ENCODE data around the gene MAP3K21. TPM values are rescaled to one million over a fixed set of nuclear protein-coding genes. Genes with fewer than 3 reads are reported as not detected.

Gene MAP3K21
- total RNA-seq, 1 donor from 2014 or later, result 0.22 TPM

DNA sequence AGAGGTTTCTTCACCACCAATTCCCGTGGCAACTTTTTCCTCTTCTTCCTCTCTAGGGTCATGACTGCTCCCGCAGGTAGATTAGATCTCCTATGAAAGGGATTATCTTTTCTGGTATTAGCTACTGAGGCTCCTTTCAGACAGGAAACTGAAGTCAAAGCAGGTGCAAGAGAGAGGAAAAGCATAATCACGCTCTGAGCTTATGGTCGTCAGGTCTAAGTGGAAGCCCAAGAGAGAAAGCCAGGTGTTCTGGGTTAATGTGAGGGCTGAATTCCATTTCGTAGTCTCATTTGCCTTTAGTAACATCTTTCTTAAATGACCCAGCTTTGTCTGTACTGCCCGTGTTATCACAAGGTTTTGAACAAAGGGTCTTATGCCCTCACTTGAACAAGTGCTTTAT, 8.3 kb upstream of the MAP3K21 start:
- intact Hi-C loops (cut with DNase I), result no loop called here
- DNase-seq (no peak), ATAC-seq (ENCODE audit: poor library complexity) (no peak)

DNA sequence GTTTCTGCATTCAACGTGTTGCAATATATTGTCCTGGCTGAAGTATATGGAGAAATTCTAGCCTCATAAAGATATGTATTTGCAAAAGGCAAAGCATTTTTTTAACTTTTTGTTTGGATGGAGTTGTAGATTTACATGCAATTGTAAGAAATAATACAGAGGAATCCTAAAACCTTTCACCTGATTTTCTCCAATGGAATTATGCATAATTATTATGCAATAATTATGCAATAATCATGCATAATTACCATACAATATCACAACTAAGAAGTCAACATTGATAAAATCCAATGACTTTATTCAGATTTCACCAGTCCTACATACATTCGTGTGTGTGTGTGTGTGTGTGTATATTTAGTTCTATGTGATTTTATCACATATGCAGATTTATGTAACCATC, 7.5 kb upstream of the MAP3K21 start:
- ATAC-seq (ENCODE audit: poor library complexity) (no peak), DNase-seq (no peak)
- intact Hi-C loops (cut with DNase I), result no loop called here

DNA sequence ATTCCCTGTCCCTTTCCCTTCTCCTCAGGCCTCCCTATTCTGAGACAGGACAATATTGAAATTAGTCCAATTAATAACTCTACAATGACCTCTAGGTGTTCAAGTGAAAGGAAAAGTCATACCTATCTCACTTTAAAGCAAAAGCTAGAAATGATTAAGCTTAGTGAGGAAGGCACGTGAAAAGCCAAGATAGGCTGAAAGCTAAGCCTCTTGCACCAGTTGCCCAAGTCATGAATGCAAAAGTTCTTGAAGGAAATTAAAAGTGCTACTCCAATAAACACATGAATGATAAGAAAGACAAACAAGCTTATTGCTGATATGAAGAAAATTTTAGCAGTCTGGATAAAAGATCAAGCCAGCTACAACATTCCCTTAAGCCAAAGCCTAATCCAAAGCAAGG, 3.8 kb upstream of the MAP3K21 start:
- ATAC-seq (ENCODE audit: poor library complexity) (no peak), DNase-seq (no peak)
- intact Hi-C loops (cut with DNase I), result no loop called here

DNA sequence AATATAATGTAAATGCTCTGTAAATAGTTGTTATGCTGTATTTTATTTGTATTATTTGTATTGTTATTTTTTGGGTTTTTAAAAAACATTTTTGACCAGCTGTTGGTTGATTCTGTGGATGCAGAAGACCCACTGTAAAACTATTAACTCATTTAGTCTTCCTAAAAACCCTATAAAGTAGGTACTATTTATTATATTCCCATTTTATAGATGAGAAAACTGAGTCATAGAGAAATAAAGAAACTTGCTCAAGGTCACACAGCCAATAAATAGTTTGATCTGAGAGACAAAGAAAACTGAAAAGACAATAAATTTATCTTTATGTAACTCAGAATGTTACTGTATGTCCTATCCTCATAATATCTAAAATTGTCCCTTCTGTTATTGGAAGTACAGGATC, 1.2 kb upstream of the MAP3K21 start:
- DNase-seq (no peak), ATAC-seq (ENCODE audit: poor library complexity) (no peak)
- intact Hi-C loops (cut with DNase I), result no loop called here

DNA sequence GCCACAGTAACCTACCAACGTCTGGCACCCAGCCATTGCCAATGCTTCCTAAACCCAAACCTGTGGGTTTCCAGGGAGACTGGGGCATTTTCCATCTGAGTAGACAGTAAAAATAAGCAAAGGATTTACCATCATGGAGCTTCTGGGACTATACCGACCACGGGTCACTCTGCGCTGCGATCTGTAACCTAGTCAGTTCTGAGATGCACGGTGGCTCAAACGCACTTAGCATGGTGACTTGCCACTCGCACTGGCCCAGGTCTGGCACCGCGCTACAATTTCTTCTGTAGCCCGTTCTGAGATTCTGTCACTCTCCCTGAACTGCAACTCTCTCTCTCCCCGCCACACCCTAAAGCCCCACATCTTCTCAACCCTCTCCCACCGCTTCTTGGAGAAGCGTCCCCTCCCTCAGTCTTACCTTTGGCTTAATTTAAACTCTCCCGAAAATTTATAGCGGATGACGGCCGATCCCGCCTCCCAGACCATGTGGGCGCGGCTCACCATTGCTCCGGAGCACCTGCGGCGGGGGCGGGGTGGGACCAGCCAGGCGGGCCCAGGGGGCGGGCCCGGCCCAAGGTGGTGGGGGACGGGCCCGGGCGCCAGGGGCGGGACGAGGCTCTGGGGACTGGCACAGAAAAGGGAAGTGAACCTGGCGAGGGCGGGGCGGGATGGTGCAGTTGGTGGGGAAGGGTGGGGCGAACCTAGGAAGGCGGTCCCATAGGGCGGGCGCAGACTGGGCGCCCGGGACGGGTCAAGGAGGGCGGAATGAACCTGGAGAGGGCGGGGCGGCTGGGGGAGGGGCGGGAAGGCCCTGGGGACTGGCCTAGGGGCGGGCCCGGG, 493 bp upstream of the MAP3K21 start:
- peak; percentile 94 for ATAC-seq (ENCODE audit: poor library complexity)
- intact Hi-C loops (cut with DNase I), result no loop called here
- peak; percentile 89 for DNase-seq

DNA sequence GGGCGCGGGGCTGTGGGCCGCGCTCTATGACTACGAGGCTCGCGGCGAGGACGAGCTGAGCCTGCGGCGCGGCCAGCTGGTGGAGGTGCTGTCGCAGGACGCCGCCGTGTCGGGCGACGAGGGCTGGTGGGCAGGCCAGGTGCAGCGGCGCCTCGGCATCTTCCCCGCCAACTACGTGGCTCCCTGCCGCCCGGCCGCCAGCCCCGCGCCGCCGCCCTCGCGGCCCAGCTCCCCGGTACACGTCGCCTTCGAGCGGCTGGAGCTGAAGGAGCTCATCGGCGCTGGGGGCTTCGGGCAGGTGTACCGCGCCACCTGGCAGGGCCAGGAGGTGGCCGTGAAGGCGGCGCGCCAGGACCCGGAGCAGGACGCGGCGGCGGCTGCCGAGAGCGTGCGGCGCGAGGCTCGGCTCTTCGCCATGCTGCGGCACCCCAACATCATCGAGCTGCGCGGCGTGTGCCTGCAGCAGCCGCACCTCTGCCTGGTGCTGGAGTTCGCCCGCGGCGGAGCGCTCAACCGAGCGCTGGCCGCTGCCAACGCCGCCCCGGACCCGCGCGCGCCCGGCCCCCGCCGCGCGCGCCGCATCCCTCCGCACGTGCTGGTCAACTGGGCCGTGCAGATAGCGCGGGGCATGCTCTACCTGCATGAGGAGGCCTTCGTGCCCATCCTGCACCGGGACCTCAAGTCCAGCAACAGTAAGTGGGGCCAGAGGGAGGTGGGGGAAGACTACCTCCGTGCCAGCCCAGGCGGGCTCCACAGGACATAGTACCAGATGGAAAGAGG, 808 bp downstream of the MAP3K21 start:
- DNase-seq, result peak; percentile 46
- intact Hi-C loops (cut with DNase I), result no loop called here

DNA sequence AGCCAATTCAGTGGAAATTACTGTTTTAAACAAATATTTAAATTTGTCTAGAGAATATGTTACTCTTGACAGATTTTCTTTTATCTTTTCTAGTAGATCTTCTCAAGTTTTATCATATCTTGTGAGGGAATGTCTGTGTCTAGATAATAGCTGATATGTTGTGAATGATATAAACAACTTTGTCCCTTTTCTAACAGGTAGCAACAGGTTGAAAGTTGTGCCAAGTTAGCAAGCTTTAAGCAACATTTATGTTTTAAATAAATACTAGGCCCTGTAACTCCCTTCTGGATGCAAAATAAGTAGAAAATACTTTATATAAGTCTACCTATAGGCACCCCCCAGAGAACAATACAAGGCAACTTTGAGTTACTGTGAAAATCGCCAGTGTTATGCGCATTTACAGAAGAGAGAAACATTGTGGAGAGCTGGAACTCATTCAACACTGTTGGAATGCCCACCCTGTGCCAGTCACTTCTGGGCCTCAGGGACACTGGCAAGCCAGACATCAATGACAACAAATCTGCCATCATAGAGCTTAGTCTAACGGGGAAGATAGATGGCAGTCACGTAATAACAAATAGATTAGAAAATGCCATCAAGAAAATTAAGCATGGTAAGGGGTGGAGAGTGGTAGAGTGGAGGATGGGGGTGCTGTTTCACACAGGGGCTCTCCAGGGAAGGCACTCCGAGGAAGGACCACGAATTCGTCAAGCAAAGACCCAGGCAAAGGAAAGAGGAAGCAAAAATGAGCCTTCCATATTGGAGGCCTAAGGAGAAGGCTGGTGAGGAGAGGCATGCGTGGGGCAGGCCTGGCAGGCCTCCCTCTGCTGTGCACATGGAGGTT, 4.4 kb downstream of the MAP3K21 start:
- no peak for DNase-seq
- intact Hi-C loops (cut with DNase I), result no loop called here
- ATAC-seq (ENCODE audit: poor library complexity), result no peak

More for the DNA sequence above, 808 bp downstream of the MAP3K21 start:
- peak; percentile 46 for ATAC-seq (ENCODE audit: poor library complexity)

DNA sequence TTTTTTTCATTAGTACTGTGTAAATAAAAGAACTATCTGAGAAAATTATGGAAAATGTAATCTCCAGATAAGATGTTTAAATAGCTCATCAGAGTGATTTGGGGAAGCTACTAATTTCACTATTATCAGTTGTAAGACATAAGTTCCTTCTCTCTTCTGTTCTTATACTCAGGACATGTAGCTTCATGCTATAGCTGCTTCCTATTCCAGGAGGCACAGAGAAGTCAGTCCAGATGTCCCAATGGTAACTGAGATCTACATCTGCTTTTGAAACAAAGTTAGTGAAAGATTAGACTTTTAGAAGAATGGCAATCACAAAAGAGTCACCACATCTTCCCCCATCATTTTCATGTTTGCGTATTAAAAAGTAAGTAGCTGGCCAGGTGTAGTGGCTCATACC, 5.6 kb downstream of the MAP3K21 start:
- ATAC-seq (ENCODE audit: poor library complexity) (no peak), DNase-seq (no peak)
- intact Hi-C loops (cut with DNase I), result no loop called here

DNA sequence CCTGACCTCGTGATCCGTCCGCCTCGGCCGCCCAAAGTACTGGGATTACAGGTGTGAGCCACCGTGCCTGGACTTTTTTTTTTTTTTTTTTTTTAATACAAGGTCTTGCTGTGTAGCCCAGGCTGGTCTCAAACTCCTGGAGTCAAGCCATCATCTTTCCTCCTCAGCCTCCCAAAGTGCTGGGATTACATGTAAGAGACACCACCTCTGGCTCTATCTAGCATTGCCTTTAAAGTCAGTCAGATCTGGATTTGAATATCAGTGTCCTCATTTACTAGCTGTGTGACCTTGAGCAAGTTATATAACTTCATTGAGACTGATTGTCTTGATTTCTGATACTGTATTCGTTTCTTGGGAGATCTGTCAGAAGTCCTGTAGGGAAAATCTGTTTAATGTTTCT, 6.6 kb downstream of the MAP3K21 start:
- ATAC-seq (ENCODE audit: poor library complexity), result no peak
- intact Hi-C loops (cut with DNase I), result no loop called here
- no peak for DNase-seq

DNA sequence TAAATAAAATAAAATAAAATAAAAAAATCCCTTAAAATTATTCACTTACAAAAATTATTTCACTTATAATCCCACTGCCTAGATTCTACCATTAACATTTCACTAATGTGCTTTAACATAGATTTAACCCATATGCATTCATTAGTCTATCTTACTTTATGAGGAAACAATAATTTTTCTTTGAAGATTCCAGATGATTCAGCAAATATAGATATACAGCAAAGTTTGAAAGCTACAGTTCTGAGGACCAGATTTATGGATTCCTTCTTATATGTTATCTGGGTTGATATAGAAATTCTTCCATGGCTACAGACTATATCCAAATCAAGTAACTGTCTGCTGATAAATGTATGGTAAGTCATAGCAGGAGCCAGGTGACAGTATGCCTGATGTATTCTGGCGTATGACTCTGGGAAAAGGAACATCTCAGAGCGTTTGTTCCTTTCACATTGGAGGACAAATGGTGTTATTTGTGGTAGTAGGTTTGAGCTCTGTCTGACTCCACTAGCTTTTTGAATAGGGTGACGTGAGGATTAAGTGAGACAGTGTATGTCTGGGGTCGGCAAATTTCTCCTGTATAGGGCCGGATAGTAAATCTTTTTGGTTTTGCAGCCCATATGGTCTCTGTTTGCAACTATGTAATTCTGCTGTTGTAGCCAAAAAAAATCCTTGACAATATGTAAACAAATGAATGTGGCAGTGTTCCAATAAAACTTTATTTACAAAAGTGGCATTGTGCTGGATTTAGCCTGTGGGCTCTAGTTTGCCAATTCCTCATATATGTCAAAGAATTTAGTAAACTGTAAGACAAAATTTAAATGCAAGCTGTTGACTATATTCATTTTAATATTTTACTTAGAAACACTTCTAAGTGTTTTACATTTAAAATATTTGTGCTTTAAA, 9.3 kb downstream of the MAP3K21 start:
- ATAC-seq (ENCODE audit: poor library complexity), result no peak
- intact Hi-C loops (cut with DNase I), result no loop called here
- no peak for DNase-seq

DNA sequence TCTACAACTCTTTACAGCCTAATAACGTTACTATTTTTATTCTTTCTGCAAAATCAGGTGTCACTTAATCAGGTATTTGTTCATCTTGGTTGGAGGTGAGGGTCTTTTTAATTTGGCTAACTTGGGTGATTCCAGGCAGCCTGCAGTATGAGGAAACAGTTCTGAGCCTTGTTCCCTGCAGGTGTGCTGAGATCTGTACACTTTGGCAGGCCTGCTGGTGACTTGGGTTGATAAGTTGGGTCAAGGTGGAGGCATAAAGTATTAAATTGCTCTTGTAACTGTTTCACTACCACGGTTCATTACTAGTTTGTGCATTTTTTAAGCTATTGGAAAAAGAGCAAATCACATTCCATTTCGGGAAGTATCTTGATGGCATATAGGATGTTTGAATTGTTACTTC, 10.0 kb downstream of the MAP3K21 start:
- ATAC-seq (ENCODE audit: poor library complexity), result no peak
- no peak for DNase-seq
- intact Hi-C loops (cut with DNase I), result no loop called here

DNA sequence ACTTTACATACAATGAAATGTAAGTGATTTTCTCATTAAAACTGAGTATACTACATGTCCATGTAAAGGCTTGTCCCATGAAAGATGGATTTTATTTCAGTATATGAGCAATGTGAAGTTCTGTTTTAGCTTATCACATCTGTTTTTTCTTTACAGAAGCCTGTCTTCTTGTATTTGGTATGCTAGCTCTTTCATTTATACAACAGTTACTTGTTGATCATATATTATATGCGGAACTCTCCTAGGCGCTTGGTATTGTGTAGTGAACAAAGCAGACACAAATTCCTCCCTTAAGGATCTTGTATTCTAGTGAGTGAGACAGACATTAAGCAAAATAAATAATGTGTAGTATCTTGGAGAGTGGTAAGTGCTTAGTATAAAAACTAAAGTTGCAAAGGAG, 10.6 kb downstream of the MAP3K21 start:
- DNase-seq (no peak), ATAC-seq (ENCODE audit: poor library complexity) (no peak)
- intact Hi-C loops (cut with DNase I), result no loop called here

DNA sequence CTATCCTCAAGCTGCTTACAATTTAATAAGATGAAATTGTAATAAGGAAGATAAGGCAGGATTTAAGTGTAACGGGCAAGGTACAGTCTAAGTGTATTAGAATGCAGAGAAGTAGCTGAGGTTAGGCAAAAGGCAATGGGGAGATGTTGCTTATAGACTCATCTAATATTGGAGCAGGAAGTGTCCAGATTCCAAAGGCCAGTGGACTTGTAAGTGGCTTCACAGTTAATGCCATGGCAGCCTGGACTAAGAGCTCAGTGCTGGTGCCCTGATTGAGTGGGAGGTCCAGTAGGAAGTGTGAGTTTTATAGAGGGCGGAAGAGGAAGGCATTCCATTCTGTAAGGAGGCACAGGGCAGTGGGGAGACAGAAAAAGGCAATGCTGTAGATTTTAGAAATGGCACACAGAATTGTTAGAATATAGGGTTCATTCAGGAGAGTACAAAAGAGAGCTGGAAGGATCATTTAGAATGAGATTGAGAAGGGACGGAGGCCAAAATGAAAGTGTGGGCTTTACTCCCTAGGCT, 12.6 kb downstream of the MAP3K21 start:
- intact Hi-C loops (cut with DNase I), result no loop called here
- no peak for DNase-seq

DNA sequence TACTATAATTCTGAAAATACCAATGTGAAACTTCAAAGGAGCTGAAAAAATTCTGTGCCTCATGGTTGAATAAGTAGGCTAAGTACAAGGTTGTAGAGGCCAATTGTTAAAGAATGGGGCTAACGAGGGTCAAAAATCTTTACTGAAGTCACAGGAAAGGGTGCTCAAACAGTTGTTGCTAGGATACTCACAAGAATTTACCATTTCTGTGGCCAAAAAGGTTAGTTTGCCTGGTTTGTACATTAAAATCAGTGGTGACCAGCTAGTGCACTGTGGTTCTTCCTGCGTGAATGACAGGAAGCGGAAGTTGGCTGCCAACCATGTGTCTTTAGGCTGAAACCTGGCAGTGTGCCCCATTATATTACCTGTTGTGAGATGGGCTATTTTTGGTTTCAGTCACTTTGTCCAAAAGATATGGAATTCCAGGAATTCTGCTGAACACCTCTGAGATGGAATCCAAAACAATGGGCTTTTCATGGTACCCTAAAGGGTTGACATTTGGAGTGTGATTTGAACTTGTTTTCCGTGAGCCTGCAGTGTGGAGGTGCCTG, 13.5 kb downstream of the MAP3K21 start:
- intact Hi-C loops (cut with DNase I), result no loop called here
- no peak for DNase-seq
- no peak for ATAC-seq (ENCODE audit: poor library complexity)

More for the DNA sequence above, 12.6 kb downstream of the MAP3K21 start:
- no peak for ATAC-seq (ENCODE audit: poor library complexity)

DNA sequence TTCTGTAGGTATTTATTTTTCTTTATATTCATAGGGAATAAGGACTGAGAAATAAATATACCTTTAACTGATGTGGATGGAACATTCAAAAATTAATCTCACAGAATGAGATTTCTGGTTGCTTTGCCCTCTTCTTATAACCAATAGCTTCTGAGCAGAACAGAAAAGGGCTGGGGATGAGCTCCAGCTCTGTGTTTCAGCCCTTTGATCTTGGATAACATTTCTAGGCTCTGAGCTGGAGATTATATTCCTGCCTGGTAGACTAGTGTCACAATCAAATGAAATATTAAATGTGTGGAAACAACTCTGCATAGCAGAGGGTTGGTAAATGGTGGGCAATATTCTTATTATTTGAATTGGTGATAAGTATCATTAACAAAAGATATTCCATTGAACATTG, 14.6 kb downstream of the MAP3K21 start:
- intact Hi-C loops (cut with DNase I), result no loop called here
- ATAC-seq (ENCODE audit: poor library complexity) (no peak), DNase-seq (no peak)

DNA sequence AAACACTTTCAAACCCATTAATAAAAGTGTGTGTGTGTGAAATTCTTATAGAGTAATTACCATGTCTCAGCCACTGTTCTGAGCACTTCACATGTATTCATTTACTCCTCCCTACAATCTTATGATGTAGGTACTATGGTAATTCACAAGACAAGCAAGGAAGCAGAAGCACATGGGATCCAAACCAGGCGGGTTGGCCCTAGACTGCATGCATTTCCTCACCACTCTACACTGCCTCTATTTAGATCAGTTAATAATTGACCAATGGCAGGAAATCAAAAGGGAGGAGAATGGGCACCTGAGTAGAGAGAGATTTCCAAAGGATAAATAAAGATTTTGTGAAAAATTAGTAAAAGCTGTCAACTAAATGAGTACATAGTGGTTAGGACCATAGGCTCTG, 15.7 kb downstream of the MAP3K21 start:
- intact Hi-C loops (cut with DNase I), result no loop called here
- ATAC-seq (ENCODE audit: poor library complexity) (no peak), DNase-seq (no peak)

DNA sequence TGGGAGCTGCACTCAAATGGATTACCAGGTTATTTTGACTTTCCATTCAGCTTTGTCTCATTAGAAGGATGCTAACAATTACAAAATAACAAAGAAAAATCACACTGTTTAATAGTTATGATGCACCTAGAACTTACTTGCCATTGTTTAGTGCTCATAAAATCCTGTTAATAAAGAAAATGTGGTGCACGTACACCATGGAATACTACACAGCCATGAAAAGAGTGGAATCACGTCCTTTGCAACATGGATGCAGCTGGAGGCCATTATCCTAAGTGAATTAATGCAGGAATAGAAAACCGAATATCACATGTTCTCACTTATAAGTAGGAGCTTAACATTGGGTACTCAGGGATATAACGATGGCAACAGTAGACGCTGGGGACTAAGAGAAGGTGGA, 19.8 kb downstream of the MAP3K21 start:
- intact Hi-C loops (cut with DNase I), result no loop called here
- no peak for DNase-seq
- ATAC-seq (ENCODE audit: poor library complexity), result no peak

DNA sequence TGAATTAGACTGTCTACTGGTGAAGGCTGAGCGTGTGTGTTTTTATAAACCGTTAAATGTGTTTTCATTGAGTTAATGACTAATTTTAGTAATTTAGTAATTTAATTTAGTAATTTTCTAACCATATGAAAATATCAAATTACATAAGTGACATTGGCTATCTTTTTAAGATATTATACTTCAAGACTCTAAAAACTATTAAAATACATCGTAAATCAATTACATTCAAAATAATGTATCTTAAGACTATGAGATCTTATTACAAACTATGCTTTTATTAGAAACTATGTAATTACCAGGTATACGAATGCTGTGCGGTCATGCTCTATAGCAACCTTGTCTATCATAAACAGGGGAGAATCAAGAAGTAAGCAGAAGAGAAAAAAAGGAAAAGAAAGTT, 21.6 kb downstream of the MAP3K21 start:
- intact Hi-C loops (cut with DNase I), result no loop called here
- ATAC-seq (ENCODE audit: poor library complexity), result no peak
- no peak for DNase-seq
